Gastroesophageal sphincter (tissue), 3 donors: ENCODE data around the gene VPS33B.

Experiments
- CTCF ChIP-seq, 4 experiments: fragments of 200-600 bp in 2 of 4; fragments of 450-650 bp in 2 of 4; sonication (generic) in 1 of 4; IDR thresholded peaks; one replicate each; pipeline ENCODE4 v1.5.1; 2017 to 2019; ENCODE audit warnings: antibody characterized with exemption in 4 of 4, mild to moderate bottlenecking in 2 of 4, moderate library complexity in 2 of 4
- EP300 ChIP-seq: sonication (generic); formaldehyde crosslinking; IDR thresholded peaks from one replicate; pipeline ENCODE4 v1.6.1; 2017; ENCODE audit warnings: antibody characterized with exemption, mild to moderate bottlenecking
- POLR2A ChIP-seq, 2 donors: fragments of 450-650 bp; IDR thresholded peaks; one replicate each; pipeline ENCODE4 v1.6.1; 2017; ENCODE audit warnings: antibody characterized with exemption in 2 of 2, mild to moderate bottlenecking in 2 of 2, moderate library complexity in 1 of 2
- POLR2AphosphoS5 ChIP-seq: sonication (generic); formaldehyde crosslinking; IDR thresholded peaks from one replicate; pipeline ENCODE4 v1.6.1; 2017; ENCODE audit warnings: antibody characterized with exemption

GRCh38 chr15:91055548-91056331, 33.3 kb upstream of the VPS33B start:
- TF ChIP-seq CTCF (IDR thresholded peaks at IDR 0.05): peak; percentile 57 to 82 (median 70)
- no peak for TF ChIP-seq POLR2A (IDR thresholded peaks at IDR 0.05)
- no peak for TF ChIP-seq POLR2AphosphoS5
- no peak for TF ChIP-seq EP300
